Vagina (tissue), 2 donors: ENCODE results near the gene HSPB6.

Experiments used
- POLR2A ChIP-seq, 2 donors: fragments of 450-650 bp; IDR thresholded peaks; one replicate each; pipeline ENCODE4 v1.6.1; 2017; ENCODE audit warnings: antibody characterized with exemption in 2 of 2, mild to moderate bottlenecking in 2 of 2, moderate library complexity in 2 of 2
- POLR2AphosphoS5 ChIP-seq, 2 donors: sonication (generic); formaldehyde crosslinking; IDR thresholded peaks; one replicate each; pipeline ENCODE4 v1.9.0; 2017; ENCODE audit warnings: antibody characterized with exemption in 2 of 2, mild to moderate bottlenecking in 2 of 2, low read depth in 1 of 2; ENCODE audit not compliant: insufficient read depth in 1 of 2
- TF ChIP-seq, protein P1 (sequence below), 3 experiments: fragments of 450-650 bp in 2 of 3; fragments of 200-600 bp in 1 of 3; sonication (generic) in 1 of 3; IDR thresholded peaks; one replicate each; pipeline ENCODE4 v1.5.1; 2017 to 2019; ENCODE audit warnings: antibody characterized with exemption in 3 of 3, mild to moderate bottlenecking in 2 of 3, moderate library complexity in 2 of 3

DNA sequence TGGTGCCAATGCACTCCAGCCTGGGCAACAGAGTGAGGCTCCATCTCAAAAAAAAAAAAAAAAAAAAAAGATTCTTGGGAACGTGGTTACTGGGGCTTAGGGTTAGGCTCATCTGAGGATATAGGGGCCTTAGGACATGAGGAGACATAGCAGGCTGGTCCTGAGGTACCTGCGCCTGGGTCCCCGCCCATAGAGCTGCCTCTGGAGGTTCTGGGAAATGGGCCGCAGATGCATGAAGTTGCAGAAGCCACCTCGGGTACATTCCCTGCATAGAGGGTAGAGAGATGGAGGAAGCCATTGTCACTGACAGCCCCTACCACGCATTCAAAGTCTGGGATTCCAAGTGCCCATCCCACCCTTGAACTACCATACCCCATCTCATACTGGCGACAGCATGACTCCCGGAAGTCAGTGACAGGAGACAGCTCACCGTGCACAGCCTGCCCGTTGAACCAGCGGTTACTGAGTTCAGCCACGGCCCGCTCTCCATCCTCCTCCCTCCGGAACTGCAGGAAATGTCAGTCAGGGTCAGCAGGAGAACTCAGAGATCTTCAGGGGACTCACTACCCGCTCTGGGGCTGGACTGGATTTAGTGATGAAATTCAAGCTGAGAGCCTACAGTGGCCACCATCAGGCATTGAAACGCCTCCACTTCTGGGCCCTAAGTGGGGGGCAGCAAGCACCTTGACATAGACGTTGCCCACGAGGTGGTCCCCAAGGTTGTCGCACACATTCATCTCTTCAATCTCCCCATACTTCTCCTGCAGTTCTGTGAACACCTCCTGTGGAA lies 13.0 kb downstream of the HSPB6 start:
- TF ChIP-seq, protein P1, sequence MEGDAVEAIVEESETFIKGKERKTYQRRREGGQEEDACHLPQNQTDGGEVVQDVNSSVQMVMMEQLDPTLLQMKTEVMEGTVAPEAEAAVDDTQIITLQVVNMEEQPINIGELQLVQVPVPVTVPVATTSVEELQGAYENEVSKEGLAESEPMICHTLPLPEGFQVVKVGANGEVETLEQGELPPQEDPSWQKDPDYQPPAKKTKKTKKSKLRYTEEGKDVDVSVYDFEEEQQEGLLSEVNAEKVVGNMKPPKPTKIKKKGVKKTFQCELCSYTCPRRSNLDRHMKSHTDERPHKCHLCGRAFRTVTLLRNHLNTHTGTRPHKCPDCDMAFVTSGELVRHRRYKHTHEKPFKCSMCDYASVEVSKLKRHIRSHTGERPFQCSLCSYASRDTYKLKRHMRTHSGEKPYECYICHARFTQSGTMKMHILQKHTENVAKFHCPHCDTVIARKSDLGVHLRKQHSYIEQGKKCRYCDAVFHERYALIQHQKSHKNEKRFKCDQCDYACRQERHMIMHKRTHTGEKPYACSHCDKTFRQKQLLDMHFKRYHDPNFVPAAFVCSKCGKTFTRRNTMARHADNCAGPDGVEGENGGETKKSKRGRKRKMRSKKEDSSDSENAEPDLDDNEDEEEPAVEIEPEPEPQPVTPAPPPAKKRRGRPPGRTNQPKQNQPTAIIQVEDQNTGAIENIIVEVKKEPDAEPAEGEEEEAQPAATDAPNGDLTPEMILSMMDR (IDR thresholded peaks at IDR 0.05) = no peak
- TF ChIP-seq POLR2A (IDR thresholded peaks at IDR 0.05) (no peak), POLR2AphosphoS5 (IDR thresholded peaks at IDR 0.05; ENCODE audit: insufficient read depth in 1 of 2, low read depth in 1 of 2) (no peak)
